Measurements from ENCODE around the gene SLC25A4.

Gene SLC25A4

DNA sequence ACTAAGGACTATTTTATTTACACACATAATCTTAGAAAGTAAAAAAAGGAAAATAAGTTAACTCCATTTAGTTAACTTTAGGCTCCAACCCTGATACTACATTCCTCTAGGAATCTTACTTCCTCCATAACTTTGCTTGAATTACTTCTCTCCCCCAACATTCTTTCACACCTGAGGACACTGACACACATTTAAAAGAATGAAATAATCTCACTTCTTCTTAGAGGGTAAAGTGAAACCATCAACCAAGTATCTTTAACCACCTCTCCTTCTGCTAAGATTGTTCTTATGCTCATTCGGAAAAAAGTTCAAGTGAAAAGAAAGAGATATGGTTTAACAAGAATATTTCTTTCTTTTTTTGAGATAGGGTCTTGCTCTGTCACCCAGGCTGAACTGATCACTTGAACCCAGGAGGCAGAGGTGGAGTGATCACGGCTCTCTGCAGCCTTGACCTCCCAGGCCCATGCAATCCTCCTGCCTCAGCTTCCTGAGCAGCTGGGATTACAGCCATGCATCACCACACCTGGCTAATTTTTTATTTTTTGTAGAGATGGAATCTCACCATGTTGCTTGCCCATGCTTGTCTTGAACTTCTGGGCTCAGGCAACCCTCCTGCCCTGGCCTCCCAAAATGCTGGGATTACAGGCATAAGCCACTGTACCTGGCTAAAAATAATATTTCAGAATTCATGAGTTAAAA, 28.5 kb downstream of the SLC25A4 start:
- no peak for TF ChIP-seq CTCF (conservative IDR thresholded peaks at IDR 0.05; ENCODE audit: low read depth, low read length)
- no peak overlapping the region for H3K4me3 ChIP-seq (ENCODE audit: low read depth, low read length)
- DNase-seq (ENCODE audit: low read depth) = no peak

- TF ChIP-seq CTCF (conservative IDR thresholded peaks at IDR 0.05; ENCODE audit: low read depth, low read length) = no peak
- no peak overlapping the region for H3K4me3 ChIP-seq (ENCODE audit: low read depth, low read length)
- no peak for DNase-seq (ENCODE audit: low read depth)
These were observed 36.4 kb downstream of the SLC25A4 start for GRCh38 chr4:185179488-185179887.

GRCh38 chr4:185182239-185182638, 39.2 kb downstream of the SLC25A4 start:
- no peak overlapping the region for H3K4me3 ChIP-seq (ENCODE audit: low read depth, low read length)
- no peak for DNase-seq (ENCODE audit: low read depth)
- TF ChIP-seq CTCF (conservative IDR thresholded peaks at IDR 0.05; ENCODE audit: low read depth, low read length) = no peak

DNA sequence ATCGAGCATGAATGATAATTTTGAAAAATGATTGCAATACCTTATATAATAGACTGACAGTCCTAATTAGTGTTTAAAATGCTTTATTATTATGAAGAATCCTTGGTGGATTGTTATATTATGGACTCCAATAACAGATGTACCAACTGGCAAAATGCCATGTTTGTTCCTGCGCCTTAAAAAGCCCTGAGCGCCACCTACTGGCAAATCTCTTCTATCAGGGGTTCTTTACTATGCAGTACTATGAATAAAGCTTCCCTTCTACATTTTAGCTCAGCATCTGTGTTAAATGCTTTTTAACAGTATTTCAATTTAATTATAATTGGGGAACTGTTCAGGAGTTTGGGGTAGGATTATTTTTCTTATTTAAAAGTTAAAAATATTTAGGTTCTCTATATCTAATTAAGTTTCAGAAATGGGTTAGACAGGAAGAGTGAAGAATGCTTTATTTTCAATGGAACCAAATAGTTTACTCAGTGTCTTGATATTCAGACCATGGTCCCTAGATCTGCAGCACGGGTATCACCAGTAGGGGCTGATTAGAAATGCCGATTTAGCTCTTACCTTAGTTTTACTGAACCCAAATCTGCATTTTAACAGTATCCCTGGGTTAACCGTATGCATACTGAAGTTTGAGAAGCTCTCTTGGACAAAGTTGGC, 40.7 kb downstream of the SLC25A4 start:
- peak; percentile 91 for TF ChIP-seq CTCF (conservative IDR thresholded peaks at IDR 0.05; ENCODE audit: low read depth, low read length)
- peak; percentile 97 for DNase-seq (ENCODE audit: low read depth)
- H3K4me3 ChIP-seq (ENCODE audit: low read depth, low read length) = no peak overlapping the region

- H3K4me3 ChIP-seq (ENCODE audit: low read depth, low read length) = no peak overlapping the region
- DNase-seq (ENCODE audit: low read depth) = no peak
- TF ChIP-seq CTCF (conservative IDR thresholded peaks at IDR 0.05; ENCODE audit: low read depth, low read length) = no peak
These were observed 43.7 kb downstream of the SLC25A4 start for GRCh38 chr4:185186769-185187168.

DNA sequence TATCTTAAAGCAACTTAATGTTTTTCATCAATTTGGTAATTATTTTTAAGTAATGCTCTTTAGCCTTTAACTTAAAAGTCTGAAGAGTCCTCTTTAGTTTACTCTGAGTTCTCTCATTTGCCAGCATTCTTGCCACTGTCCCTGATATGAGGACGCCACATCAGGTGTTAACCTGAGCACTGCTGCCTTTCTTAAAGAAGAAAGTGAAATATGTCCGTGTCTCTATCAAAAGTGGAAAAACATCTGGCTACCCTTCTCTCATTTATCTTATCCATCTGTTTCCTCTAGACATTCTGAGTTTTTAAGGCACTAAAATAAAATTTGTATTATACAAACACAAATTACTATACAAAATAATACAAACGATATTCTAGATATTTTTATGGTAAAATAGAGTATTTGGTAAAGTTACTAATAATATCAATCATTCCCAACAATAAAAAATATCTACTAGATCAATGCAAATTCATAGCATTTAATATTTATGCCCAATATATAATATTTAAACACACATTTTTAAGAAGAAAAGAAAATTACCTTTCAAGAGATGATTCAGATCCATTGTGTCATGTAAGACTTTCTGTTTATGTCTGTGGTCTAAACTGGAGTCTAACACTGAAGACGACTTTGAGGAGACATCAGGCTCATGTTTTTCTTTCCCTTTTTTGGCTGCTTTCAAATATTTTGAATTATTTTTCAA, 46.7 kb downstream of the SLC25A4 start:
- no peak for TF ChIP-seq CTCF (conservative IDR thresholded peaks at IDR 0.05; ENCODE audit: low read depth, low read length)
- no peak for DNase-seq (ENCODE audit: low read depth)
- H3K4me3 ChIP-seq (ENCODE audit: low read depth, low read length) = no peak overlapping the region
